Stimulated activated CD4-positive, alpha-beta T cell treated with anti-CD3 and anti-CD28 coated beads, Interleukin-4, amount 100 ng/mL, for 1 hour (primary cell): ENCODE measurements around the gene ENOX1.

Experiments
- DNase-seq: peaks from one replicate; pipeline ENCODE4 v3.0.0-alpha.2; 2020

ENOX1 gene

DNA sequence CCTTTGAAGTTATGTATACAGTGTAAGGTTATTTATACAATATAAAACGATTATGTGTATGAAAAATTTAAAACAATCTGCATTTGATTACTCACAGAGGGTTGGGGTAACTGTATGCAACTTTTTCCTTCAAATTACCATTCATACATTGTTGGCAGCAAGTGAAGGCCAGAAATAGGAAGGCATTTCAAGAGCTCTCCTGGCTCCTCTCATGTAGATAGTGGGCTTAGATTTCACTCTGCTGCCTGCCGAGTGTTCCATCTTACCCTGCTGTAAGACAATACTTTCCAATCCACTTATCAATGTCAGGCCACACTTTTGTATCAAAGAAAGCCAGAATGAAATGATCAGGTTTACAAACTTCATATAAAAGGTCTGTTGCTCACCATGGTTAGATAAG lies 518.1 kb downstream of the ENOX1 start:
- no peak for DNase-seq

DNA sequence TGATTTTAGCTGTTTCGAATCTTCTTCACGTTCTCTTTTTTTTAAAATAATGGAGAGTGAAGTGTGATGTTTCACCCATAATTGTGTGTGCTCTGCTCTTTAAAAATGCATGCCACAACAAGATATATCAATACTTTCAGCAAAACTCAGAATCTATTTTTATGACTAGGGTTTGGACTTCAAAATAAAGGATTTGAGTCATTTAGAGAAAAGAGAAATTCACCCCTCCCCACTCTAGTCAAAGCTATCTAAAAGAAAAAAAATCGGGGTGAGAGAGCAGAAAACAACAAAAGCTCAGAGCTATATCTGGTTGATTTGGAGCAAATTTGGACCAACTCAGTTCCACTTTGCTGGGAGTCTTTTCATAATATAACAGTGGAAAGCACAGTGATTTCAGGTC lies 518.9 kb downstream of the ENOX1 start:
- DNase-seq: no peak

DNA sequence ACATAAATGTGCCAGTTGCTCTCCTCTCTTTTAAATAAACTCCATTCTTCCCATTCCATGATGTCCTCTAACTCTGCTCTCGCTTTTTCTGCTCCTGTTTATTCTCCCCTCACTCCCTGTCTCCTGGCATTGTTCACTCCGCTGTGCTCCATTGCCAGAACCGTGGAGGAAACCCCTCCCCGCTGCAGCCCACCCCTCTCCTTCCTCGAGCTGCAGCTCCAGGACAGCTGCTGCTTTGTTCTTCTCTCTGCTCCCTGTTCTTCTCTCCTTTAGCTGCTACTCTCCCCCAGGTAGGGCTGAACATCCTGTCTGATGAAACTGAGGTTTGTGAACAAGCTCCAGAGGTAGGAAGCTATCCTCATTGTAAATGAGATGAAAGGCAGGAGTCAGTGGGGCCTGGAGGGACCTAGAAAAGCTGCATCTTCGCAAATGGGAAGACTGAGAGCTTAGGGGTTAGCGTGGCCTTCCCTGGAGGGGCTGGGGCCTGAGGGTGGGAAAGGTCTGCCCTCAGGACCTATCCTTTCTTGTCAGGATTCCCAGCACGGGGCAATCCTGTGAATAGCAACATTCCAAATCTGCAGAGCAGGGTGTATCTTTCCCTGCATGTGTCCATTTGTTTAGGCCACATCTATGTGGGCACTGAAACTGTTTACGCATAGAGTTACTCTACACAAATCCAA lies 519.7 kb downstream of the ENOX1 start:
- no peak for DNase-seq

DNA sequence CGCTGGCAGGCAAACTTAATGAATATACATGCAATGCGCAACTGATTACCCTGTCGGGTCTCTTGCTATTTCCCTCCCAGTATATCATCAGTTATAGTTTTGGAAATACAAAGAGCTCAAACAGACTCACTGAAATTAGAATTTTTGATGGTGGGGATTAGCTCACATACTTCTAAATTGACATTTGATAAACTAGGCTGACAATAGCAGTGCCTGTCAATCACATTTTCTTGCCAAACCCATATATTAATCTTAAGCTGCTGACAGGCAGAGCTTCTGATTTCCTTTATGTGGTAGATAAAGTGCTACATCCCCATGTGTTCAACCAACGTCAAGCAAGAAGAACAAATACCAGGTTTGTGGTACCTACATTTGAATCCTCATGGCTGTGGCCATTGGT lies 521.7 kb downstream of the ENOX1 start:
- no peak for DNase-seq

DNA sequence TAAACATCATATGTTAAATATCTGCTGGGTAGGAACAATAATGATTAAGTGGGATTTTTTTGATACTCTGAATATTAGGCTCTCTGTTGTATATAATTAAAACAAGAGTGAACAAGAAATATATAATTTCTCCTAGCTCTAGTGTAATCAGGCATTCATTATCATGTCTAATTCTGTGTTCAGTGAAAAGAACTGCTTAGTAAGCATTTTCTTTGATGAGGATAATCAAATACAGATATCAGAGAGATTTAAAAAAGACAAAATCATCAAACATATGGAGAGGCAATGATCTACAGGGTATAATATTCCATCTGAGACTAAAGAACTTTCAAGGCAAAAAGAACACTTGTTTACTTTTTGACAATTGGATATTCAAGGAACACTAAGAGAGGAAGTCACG lies 522.3 kb downstream of the ENOX1 start:
- DNase-seq: no peak

DNA sequence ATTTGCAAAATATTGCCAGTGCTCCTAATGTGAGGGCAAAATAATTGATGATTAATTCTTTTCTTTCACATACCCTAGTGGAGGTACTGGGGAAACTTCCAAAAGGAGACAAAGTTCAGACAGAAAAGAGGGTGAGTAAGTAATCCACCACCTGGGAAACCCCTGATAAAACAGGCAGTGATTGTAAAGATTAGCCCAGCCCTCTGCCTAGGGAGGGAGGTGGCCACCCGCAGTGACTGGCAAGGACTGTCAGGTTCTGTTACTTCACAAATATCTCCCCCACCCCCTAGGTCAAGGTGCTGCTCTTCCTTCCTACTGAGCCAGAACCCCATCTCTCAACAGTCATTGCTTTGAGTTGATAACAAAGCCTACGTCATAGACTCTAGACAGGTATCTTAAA lies 523.7 kb downstream of the ENOX1 start:
- no peak for DNase-seq

DNA sequence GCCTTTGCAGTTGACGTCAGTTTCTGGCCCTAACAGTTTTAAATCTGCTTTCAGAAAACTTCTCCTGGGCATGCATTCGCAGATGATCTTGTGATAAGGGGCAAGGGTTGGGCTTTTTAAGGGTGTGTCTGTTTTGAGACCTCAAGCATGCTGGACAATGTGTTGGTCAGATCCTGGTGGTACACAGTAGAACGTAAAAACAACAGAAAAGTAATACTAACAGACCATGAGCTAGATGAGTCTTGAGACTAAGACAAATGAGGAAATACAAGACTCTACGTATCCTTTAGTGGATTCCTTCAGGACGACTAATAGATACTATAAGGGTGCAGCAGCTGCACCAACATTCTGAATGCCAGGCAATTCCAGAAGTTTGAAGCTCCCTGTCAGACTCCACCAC lies 525.8 kb downstream of the ENOX1 start:
- DNase-seq: no peak

DNA sequence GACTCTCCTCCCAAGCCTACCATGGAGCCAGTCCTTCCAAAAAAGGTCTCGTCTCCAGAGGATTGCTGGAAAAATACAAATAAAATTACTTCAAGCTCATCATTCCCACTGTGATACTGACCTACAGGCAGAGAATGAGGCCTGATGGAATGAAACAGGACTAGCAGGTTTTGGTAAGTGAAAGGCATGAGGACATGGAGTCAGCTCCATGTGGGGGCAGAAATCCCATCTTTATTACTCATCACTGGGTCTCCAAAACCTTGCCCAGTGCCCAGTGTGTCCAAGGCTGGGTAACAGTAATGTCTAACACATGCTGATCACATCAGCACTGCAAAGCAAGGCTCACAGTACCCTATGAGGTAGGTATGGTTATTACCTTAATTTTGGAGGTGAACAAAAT lies 528.0 kb downstream of the ENOX1 start:
- DNase-seq: no peak

DNA sequence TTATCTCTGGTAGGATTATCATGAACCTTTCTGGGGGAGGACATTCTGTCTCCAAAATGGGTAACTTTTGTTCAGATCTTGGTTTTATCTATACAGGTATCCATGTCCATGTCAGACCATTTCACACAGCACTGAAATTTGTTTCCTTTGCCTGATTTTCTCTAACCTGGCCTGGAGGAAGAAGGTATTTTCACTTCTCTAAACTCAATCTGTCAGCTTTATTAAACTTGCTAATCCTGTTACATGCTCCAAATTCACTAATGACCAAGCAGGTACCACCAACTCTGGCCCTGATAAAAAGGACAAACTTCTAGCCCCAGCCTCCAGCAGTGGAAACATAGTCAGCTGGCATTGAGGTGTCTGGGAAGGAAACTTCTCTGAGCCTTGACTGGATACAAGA lies 529.0 kb downstream of the ENOX1 start:
- DNase-seq: no peak

DNA sequence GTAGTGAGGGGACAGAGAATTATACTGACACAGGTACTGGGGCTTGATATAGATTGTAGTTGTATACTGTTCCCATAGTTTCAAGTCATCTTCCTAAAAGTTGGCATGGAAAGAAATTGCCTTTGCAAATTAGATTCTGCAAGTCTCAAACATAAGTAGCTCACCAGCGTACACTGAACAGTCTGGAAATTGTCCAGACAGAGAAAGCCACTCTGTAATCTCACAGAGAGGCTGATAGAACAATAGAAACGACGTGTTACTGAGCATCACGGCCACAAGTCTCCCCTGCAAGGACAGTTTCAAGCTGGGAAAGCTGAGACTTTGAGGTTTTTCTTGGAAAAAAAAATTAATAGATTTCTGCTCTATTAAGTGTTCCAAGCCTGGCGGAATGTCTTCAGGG lies 534.8 kb downstream of the ENOX1 start:
- DNase-seq: no peak

DNA sequence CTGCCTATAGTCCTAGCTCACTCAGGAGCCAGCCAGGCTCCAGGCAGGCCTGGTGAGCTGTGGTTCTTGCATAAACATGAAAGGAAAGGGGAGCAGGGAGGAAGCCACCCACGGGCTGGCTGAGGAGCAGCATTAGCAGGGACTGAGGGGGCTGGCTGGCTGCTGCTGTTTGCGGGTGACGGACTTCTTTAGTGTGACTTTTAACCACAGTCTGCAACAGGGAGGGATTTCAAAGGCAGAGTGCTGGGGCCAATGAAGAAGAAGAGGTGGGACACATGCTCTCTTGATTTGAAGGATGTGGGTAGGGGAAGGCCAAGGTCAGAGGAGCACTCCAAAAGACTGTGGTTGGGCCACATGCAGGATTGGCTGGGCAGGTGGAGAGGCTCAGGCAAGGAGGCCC lies 540.4 kb downstream of the ENOX1 start:
- no peak for DNase-seq

DNA sequence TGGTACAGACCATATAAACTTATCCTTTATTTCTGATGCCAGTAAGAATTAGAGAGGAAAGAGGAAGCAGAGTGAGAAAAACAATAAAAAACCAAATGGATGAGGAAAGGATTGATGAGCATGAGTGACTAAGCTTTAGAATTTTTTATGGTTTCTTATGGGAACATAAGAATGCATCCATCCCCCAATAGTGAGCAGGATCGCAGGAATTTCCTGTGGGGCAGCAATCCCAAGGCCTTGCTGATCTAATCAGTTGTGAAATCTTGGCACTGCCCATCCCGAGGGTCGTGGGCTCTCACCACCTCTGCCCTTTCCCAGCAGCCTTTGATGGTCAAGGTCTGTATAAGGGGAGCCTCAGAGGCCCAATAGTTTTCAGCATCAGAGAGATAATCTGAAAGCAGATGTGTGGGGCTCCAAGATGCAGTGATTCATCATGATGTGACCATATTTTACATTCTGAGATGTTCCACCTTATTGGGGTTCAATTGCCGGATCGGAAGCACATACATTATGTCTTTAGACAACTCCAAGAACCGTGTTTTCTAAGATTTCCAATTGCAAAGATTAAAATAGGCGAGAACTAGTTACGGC lies 541.3 kb downstream of the ENOX1 start:
- no peak for DNase-seq

DNA sequence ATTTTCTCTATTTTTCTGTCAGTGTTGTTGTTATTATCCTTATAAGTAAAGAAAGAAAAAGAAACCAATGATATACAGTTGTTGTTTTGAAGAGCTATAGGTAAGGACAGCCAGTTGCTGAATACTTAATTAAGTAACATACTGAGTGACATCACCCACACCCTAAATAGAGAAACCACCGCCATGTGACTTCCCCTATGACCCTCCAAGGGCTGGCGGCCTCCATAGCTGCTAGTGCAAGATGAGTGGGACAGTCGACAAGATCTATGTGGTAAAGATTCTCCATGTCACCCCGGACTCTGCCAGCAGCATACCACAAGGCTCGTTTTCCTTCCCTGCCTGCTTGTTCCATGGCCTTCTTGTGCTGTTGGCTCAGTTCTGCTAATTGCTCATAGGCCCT lies 542.3 kb downstream of the ENOX1 start:
- DNase-seq: no peak

DNA sequence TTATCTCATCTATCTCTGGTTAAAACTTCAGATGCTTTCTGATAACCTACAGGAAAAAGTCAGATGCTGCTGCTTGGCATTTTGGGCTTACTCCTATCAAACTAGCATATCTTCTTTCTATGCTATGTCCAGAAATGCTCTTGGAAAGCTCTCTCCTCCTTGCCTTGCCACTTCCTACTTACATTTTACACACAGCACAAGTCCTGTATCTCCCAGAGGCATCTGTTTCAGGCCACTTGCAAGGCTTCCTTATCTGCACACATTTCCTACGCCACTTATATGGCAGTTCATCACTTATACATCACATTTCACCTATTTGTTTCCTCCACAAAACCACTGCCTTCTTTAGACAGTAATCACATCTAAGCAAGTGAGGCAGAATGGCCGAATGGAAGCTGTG lies 543.1 kb downstream of the ENOX1 start:
- no peak for DNase-seq

DNA sequence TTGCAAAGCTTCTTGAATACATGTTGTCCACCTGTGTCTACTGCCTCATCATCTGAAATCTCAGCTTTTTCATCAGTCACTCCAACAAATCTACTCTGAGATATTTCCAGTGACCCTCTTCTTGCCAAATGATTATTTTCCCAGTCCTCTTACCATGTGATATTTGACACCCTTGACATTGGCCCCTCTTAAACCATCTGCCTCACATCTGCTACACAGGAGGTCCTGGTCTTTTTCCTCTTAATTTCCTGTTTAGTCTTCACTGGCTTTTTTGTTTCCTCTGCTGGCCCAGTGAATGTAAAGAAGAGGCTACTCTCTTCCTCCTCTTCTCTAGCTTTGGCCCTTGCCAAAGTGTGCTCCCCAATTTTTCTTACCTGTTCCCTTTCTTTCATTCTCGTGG lies 544.7 kb downstream of the ENOX1 start:
- DNase-seq: no peak

DNA sequence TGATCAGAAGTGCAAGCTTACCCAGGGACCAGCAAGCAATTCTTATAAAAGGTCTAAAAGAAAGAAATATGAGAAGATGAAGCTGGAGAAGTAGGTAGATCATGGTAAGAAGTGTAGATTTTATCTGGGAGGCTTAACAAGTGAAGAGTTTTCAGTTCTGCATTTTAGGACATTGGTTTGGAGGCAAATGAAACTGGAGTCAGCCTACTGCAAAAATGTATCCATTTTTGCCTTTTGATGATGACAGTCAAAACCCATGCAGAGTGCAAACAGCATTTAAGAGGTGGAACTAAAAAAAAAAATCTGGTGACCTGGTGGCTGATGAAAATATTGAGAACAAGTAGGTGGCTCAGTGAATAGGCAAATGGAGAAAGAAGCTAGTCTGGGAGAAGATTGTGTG lies 546.5 kb downstream of the ENOX1 start:
- DNase-seq: no peak

DNA sequence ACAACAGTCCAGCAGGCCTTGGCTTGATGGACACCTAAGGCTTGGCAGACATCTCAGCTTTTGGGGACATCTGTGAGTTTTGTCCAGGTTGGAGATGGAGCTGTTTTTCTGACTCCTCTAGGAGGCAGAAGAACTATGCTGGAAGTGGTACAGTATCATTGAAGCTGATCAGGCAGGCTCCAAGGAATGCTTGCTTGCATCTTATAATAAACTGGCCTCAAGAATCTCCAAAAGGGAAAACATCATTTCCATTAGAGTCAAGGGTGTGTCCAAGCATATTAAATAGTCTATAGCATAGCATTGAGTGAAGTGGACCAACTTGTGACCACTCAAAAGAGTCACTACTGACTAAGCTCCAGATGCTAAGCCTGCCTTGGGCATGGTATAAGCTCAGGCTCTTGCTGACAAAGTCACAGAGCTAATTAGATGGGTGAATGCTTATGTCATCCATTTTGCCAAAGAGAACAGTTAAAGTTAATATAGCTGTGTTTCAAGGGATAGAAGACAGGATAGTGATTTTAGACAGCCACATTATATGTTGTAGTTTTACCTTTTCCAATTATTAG lies 547.4 kb downstream of the ENOX1 start:
- DNase-seq: no peak

DNA sequence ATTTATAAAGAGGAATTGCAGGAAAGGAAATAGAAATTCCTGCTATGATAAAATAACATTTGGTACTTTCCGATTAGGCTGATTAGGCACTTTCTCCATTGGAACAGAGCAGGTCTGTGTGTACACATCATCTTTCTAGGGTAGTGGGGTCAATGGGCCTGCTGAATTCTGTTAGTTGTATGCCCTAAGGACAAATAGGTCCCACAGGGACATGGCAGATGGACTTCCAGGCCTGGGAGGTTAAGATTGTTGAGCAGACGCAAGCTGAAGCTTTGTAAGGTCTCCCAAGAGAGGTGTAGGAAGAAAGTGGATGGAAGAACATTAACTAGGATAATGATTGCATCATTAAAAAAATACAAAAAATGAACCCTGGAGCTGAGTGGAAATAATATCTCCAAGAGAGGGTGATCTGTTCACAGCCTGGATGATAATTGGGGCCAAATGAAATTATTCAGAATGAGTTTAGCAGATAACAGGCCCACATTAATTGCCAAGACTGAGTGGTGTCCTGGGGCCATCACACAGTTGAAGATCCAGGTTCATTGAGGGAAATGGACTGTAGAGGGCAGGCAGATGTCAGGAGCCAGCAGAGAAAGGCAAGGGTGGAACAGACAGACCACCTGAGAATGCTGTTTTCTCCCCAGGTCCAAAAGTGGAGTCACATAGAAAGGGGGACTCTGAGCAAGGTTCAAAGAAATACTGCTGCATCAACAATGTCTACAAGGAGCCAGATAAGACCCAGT lies 548.3 kb downstream of the ENOX1 start:
- DNase-seq: no peak

DNA sequence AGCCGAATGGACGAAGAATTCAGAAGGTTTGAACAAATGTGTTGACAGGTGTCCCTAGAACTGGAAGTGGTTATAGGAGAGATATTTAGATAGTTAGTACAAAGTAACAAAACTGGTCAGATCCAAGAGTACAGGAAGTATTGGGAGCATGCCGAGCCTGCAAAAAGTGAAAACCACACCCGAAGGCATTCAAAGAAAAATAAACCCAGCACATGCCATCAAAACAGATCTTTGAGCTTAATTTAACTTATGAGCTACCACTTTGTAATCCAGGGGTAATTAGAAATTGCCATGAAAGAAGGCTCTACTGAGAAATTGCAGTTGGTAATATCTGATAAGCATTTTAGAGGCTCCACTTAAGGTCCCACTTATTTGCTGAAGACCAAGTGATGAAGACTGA lies 549.2 kb downstream of the ENOX1 start:
- no peak for DNase-seq

DNA sequence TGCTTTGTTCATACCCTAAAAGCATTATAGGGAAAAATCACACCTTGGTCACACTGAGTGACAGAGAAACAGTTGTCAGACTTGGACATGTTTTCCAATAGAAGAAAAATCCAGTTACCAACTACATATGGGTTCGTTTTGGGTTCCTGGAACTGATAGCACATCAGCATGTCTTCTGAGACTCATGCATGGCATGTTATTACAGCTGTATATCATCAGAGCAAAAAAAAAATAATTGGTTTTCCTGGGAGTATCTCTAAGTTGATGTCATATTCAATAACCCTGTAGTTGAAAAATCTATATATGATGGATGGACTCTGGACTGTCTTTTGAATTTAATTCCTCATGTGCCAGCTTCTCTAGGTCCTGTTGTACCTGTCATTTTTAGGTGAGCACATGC lies 551.7 kb downstream of the ENOX1 start:
- no peak for DNase-seq

DNA sequence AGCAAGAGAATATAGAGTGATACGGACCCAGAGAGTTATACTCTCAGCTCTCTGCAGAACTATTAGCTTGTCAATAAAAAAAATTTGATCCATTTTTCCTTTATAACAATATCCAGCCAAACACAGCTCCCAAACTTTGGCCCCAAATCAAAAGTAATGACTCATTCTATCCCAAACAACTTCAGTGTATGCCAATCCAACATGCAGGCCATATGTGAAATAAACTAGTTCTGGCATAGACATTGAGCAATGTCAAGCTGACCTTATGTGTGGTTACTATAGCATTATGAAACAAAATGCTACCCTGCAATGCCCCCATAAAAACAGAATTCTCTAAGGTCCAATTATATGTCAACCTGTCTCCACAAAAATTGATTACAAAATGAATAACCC lies 553.9 kb downstream of the ENOX1 start:
- DNase-seq: no peak

DNA sequence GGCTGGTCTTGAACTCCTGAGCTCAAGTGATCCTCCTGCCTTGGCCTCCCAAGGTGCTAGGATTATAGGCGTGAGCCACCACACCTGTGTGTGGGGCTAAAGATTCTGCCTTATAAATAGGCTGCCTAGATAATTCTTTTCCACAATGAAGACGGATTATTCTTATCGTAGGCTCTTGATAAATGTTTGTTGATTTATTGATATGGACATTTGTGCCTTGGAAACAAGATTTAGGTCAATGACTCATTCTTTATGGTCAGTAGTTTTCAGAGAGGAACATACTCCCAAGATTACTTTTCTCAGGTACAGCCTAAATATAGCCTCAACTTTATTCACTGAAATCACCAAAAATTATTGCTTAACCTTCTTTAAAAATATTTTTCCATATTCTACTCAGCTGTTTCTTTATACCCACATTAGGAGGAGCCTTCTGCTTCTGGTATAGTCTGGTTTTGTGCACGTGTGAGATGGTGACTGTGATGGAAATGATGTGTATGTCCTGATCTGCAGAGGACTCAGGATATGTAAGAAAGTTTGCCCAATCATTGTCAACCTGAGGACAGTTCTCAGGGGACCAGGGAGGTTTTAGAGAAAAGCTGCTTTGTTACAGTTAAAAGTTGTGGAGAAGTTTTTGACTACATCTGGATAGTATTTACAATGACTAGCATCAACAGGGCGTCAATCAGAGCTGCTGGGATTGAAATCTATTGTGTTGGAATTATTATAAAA lies 554.5 kb downstream of the ENOX1 start:
- no peak for DNase-seq

DNA sequence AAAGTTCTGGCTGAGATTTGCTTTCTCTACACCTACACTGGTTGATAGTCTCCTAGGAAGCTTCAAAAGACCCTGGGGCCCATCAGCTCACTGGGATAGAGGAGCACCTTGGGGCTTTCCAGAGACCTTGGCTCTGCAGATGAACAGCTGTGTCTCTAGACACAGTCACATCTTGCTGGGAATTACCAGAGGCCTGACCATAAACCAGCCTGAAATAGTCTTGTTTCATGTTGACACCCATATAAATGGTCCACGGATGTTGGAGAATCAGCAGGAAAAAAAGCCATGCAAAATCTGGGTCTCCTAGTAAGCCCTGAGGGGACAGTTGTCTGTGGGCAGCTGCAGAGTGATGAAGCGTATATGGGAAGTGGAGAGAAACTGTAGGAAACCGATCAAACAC lies 555.8 kb downstream of the ENOX1 start:
- no peak for DNase-seq

DNA sequence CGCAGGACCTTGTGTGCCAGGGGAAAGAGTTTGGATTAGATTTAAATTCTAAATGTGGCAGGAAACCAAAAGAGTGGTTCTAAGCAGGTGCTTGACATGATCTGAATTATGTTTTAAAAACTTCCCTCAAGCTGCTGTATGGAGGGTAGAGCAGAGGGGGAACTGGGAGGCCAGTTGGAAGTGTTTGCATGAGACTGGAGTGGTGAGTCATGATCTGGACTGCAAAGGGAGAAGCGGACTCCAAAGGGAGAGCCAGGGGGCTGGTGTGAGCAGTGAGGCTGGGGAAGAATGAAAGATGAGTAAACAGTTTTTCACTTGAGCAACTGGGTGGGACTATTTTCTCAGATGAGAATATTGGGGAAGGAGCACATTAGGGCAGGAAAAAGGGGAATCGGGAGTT lies 557.3 kb downstream of the ENOX1 start:
- DNase-seq: no peak
